ENCODE measurements around the gene RAPGEF1.

- TF ChIP-seq CTCF (IDR thresholded peaks at IDR 0.05; ENCODE audit: low read depth, low read length) (no peak), POLR2A (IDR thresholded peaks at IDR 0.05; ENCODE audit: extremely low read depth, insufficient read length) (no peak), MYC (IDR thresholded peaks at IDR 0.05; ENCODE audit: low read depth, low read length) (no peak), MAX (IDR thresholded peaks at IDR 0.05; ENCODE audit: low read depth, low read length) (no peak)
These were observed 104.0 kb downstream of the RAPGEF1 start for GRCh38 chr9:131635892-131636291.
